T follicular helper cell (primary cell): ENCODE data around the gene SLC7A8.

Source experiments
- DNase-seq: peaks from one replicate; pipeline ENCODE4 v3.0.0-alpha.2; 2020; ENCODE audit warnings: low read depth

SLC7A8 gene

DNA sequence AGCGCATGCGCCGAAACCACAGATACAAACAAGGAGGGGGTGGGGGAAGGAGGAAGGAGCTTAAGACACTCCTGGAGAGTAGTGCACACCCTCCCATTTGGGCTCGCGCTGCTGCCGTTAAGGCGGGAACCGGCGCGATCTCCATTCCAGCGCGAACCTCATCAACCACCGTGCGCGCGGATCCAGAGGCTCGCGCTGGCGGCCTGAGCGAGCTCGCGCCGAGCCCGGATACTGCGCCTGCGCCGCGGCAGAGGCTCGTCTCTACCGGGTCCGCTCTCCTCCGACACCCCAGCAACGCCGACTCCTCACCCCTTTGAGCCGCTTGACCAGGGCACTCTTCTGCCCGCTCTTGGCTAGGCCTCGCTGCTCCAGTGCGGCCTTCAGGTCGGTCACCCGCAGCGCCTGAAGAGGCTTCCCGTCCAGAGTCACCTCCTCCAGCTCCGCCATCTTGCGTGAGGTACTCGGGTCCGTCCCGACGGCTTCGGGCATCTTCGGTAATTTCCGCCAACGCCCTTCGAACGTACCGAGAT lies 88.7 kb downstream of the SLC7A8 start, which contains the start of gene ACIN1:
ACIN1 (minus strand) TSS at position 471 of the 530 bp plus-strand sequence; CDS start at position 447, 24 bp downstream.
- no peak for DNase-seq

GRCh38 chr14:23093991-23094665 lies 89.3 kb downstream of the SLC7A8 start:
- no peak for DNase-seq

GRCh38 chr14:23093526-23093925 lies 89.9 kb downstream of the SLC7A8 start:
- no peak for DNase-seq

DNA sequence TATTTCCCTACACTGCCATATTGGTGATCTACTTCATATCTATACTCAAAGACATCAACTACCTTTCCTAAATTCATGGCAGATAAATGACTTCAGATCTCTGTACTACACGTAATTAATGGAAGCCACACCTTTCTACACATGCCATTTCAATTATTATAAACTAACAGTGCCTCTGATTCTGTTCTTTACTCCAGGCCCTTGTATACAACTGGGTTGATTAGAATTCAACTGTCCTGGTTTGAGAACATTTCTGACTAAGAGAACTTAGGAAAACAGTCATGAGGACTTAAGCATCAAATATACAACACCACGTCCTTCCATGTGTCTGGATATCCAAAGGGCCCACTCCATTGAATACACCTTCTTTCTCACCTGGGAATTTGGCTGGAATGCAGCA lies 90.4 kb downstream of the SLC7A8 start:
- DNase-seq = no peak

DNA sequence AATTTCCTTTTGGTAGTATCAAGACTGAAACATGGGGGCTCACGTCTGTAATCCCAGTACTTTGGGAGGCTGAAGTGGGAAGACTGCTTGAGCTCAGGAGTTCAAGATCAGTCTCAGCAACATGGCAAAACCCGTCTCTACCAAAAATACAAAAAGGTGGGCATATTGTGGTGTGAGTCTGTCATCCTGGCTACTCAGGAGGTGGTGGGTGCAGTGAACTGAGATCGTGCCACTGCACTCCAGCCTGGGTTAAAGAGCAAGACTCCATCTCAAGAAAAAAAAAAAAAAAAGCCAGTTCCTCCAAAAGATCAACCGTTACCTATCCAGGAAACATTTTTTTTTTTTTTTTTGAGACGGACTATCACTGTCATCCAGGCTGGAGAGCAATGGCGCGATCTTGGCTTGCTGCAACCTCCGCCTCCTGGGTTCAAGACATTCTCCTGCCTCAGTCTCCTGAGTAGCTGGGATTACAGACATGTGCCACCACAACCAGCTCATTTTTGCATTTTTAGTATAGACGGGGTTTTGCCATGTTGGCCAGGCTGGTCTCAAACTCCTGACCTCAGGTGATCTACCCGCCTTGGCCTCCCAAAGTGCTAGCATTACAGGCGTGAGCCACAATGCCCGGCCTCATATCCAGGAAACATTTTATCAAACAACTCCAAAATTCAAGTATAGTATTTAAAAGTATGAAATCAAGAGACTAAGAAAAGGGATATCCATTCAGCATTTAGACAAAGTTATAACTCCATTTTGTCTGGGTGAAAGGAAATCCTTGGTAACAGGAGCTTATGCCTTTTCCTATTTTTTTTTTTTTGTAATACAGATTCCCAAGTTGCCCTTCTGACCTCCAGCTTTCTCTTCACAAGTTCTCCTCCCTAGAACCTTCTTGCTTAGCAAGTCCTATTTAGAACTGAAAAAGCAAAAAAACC lies 91.9 kb downstream of the SLC7A8 start:
- no peak for DNase-seq

- DNase-seq = no peak
These were observed 93.2 kb downstream of the SLC7A8 start for GRCh38 chr14:23090254-23090636.

DNA sequence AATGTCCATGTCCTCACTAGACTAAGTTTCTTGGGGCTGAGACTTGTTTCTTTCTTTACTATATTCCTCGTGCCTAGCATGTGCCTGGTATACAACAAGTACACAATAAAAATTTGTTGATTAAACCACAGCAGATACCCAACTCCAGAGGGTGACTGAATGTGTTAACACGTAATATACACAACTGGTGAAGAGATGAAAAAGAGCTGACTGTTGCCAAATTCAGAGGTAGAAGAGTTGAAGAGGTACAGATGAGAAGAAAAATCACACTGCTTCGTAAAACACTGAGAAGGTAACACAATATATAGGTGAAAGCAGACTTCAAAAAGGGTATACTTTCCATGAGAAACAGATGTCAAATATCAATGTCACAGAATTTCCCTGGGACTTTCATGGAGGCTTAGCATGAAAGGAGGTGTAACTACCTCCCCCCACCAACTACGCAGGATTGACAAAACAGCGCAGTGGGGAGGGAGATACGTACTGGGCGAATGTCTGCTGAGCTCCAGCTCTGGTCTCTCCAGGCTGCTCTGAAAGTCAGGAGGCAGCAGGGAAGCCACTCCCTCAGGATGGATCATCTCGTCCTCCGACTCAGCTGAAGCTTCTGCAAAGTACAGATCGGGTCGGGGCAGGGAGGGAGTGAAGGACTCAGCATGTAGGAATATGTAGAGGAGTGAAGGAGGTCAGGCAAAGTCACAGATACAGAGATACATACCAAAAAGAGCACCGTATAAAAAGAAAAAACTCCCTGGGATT lies 93.8 kb downstream of the SLC7A8 start:
- no peak for DNase-seq

DNA sequence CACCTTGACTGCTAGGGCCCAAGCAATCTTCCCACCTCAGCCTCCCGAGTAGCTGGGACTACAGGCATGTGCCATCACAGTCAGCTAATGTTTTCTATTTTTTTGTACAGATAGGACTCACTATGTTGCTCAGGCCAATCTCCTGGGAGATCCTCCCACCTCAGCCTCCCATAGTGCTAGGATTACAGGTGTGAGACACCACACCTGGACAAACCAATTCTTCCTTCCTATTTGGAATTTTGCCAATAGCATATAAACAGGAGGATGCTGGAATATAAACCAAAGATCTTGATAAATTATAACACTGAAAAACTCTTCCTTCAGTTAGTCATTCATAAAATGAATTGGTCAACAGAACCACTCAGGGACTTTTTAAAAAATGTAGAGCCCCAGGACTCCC lies 96.9 kb downstream of the SLC7A8 start:
- no peak for DNase-seq

- DNase-seq = no peak
These were observed 98.0 kb downstream of the SLC7A8 start for GRCh38 chr14:23085458-23085857.

- no peak for DNase-seq
These were observed 103.0 kb downstream of the SLC7A8 start for GRCh38 chr14:23080474-23080873.

GRCh38 chr14:23079716-23080115 lies 103.7 kb downstream of the SLC7A8 start:
- no peak for DNase-seq

- DNase-seq = no peak
These were observed 104.8 kb downstream of the SLC7A8 start for GRCh38 chr14:23078692-23079116.

- DNase-seq = no peak
These were observed 105.5 kb downstream of the SLC7A8 start for GRCh38 chr14:23077962-23078361.

- DNase-seq = no peak
These were observed 106.6 kb downstream of the SLC7A8 start for GRCh38 chr14:23076785-23077408.
